Peyer's patch (tissue), 4 donors: ENCODE data around the gene PCK1. TPM values are rescaled to one million over a fixed set of nuclear protein-coding genes. Genes with fewer than 3 reads are reported as not detected.

ENCODE experiments used
- DNase-seq, 3 donors: peaks; one replicate each; pipeline ENCODE4 v3.0.0-alpha.2; 2017 to 2019
- H3K27ac ChIP-seq, 4 donors: fragments of 200-600 bp; sonication (generic); one replicate each; pipeline ENCODE4 v1.5.1; 2016 to 2019
- H3K27me3 ChIP-seq, 2 donors: fragments of 200-600 bp; sonication (generic); one replicate each; pipeline ENCODE4 v1.5.1; 2019
- H3K36me3 ChIP-seq, 3 donors: fragments of 200-600 bp; sonication (generic); one replicate each; pipeline ENCODE4 v1.5.1; 2016 to 2019
- H3K4me1 ChIP-seq, 4 donors: fragments of 200-600 bp; sonication (generic); one replicate each; pipeline ENCODE4 v1.5.1; 2016 to 2019
- H3K4me3 ChIP-seq, 4 donors: fragments of 200-600 bp; sonication (generic); 1 replicate in 3 of 4; 2 replicates in 1 of 4; pipeline ENCODE4 v1.5.1; 2016 to 2019; ENCODE audit warnings: mild to moderate bottlenecking in 1 of 4
- H3K9me3 ChIP-seq, 4 donors: fragments of 200-600 bp; sonication (generic); one replicate each; pipeline ENCODE4 v1.5.1; 2016 to 2019; ENCODE audit warnings: mild to moderate bottlenecking in 1 of 4
- CTCF ChIP-seq, 6 experiments: fragments of 450-650 bp in 4 of 6; fragments of 200-600 bp in 2 of 6; sonication (generic) in 1 of 6; IDR thresholded peaks; one replicate each; pipeline ENCODE4 v1.5.1; 2017 to 2019; ENCODE audit warnings: antibody characterized with exemption in 6 of 6, mild to moderate bottlenecking in 3 of 6, moderate library complexity in 1 of 6
- POLR2A ChIP-seq, 2 donors: fragments of 450-650 bp; IDR thresholded peaks; one replicate each; pipeline ENCODE4 v1.5.1; 2017; ENCODE audit warnings: antibody characterized with exemption in 2 of 2, mild to moderate bottlenecking in 2 of 2, moderate library complexity in 2 of 2
- total RNA-seq, 4 donors: library from RNA; depleted of rRNA; stranded (reverse); fragments of >200 nt; gene quantifications; one replicate each; pipeline ENCODE4 v1.1.0, GENCODE V29; 2016

The PCK1 gene
- total RNA-seq, 4 donors from 2014 or later = 98.2 to 2,194 (median 572) TPM

- no peaks in the 10 kb centered on the region for H3K27me3 ChIP-seq
Measured at GRCh38 chr20:57581202-57582028, 20.5 kb downstream of the PCK1 start.

GRCh38 chr20:57582029-57582378, 21.1 kb downstream of the PCK1 start:
- H3K9me3 ChIP-seq = no peaks in the 10 kb centered on the region
- peak in 1 of 3 donors; percentile 44 for DNase-seq
- TF ChIP-seq POLR2A (IDR thresholded peaks at IDR 0.05) = no peak
- TF ChIP-seq CTCF (IDR thresholded peaks at IDR 0.05) = no peak
- H3K4me3 ChIP-seq = peak overlapping the region in 1 of 4 donors; percentile 39
- H3K4me1 ChIP-seq = peaks cover 0 to 40% (median 0%) of the 10 kb centered on the region in 4 donors
- peak overlapping the region in 3 of 4 donors; percentile 32 to 88 (median 83) for H3K27ac ChIP-seq
- no peaks in the 10 kb centered on the region for H3K27me3 ChIP-seq
- H3K36me3 ChIP-seq = no peaks in the 10 kb centered on the region

More at GRCh38 chr20:57581202-57582028, 20.5 kb downstream of the PCK1 start:
- Histone ChIP-seq H3K36me3 (no peaks in the 10 kb centered on the region), H3K9me3 (no peaks in the 10 kb centered on the region), H3K27ac (peak overlapping the region in 3 of 4 donors; percentile 32 to 88 (median 83)), H3K4me1 (peaks cover 0 to 40% (median 0%) of the 10 kb centered on the region in 4 donors), H3K4me3 (peak overlapping the region in 1 of 4 donors; percentile 39)
- TF ChIP-seq POLR2A (IDR thresholded peaks at IDR 0.05) = peak in 1 of 2 donors; percentile 37
- peak in 2 of 6 experiments; percentile 23 to 41 for TF ChIP-seq CTCF (IDR thresholded peaks at IDR 0.05)
- DNase-seq = peak in 1 of 3 donors; percentile 66

- Histone ChIP-seq H3K27me3 (no peaks in the 10 kb centered on the region), H3K36me3 (no peaks in the 10 kb centered on the region), H3K9me3 (no peaks in the 10 kb centered on the region), H3K4me1 (peaks cover 0 to 40% (median 0%) of the 10 kb centered on the region in 4 donors), H3K27ac (peak overlapping the region; percentile 10 to 88 (median 50)), H3K4me3 (no peak overlapping the region)
- TF ChIP-seq POLR2A (IDR thresholded peaks at IDR 0.05) (no peak), CTCF (IDR thresholded peaks at IDR 0.05) (peak in 4 of 6 experiments; percentile 7 to 38 (median 18))
- peak in 1 of 3 donors; percentile 49 for DNase-seq
Measured at GRCh38 chr20:57582432-57583288, 21.8 kb downstream of the PCK1 start.

GRCh38 chr20:57583289-57584257, 22.7 kb downstream of the PCK1 start:
- Histone ChIP-seq H3K36me3 (no peaks in the 10 kb centered on the region), H3K9me3 (no peaks in the 10 kb centered on the region), H3K27ac (peak overlapping the region; percentile 10 to 88 (median 50)), H3K4me3 (no peak overlapping the region), H3K27me3 (no peaks in the 10 kb centered on the region), H3K4me1 (peaks cover 0 to 33% (median 0%) of the 10 kb centered on the region in 4 donors)
- peak in 1 of 3 donors; percentile 41 for DNase-seq
- TF ChIP-seq CTCF (IDR thresholded peaks at IDR 0.05) (no peak), POLR2A (IDR thresholded peaks at IDR 0.05) (no peak)
